ENCODE data around the gene CSGALNACT2. TPM values are rescaled to one million over a fixed set of nuclear protein-coding genes. Genes with fewer than 3 reads are reported as not detected.

The CSGALNACT2 gene
- total and polyA plus RNA-seq, 11 donors = 2.6 to 17.7 (median 8.8) TPM

DNA sequence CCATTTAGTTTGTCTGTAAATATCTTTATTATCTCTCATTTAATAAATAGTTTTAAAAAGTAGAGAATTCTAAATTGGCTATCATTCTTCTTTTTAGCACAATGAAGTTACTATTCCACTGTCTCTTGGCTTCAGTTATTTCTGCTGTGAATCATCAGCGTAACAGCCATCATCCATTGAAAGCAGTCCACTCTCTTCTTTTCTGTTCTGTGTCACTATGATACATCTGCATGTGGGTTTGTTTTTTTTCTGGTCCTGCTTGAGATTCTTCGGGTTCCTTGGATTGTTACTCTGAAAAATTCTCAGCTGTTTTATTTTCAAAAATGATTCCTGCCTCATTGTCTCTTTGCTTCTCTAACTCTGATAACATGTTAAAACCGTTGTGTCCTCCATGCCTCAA lies 52.5 kb downstream of the CSGALNACT2 start:
- DNase-seq (no peak), ATAC-seq (peak in 2 of 4 donors; percentile 49 to 66)
- Histone ChIP-seq H3K4me3 (no peak overlapping the region), H3K27ac (no peak overlapping the region), H3K9me3 (no peaks in the 10 kb centered on the region), H3K4me1 (no peaks in the 10 kb centered on the region), H3K36me3 (peaks cover 0 to 37% (median 12%) of the 10 kb centered on the region in 9 donors), H3K27me3 (no peaks in the 10 kb centered on the region)
- no peak for TF ChIP-seq POLR2A (IDR thresholded peaks at IDR 0.05)
- no peak for TF ChIP-seq CTCF (IDR thresholded peaks at IDR 0.05)
- intact Hi-C loops (cut with DNase I) = no loop called here
- WGBS, 4 donors = 78 to 85% (median 85%) methylated on average over 3 of the region's 3 CpGs

- TF ChIP-seq CTCF (IDR thresholded peaks at IDR 0.05) (no peak), POLR2A (IDR thresholded peaks at IDR 0.05) (no peak)
- peaks cover 0 to 18% (median 0%) of the 10 kb centered on the region in 9 donors for H3K36me3 ChIP-seq
- H3K4me1 ChIP-seq = no peaks in the 10 kb centered on the region
- H3K4me3 ChIP-seq = no peak overlapping the region
- 80 to 90% (median 84%) methylated on average over 9 of the region's 9 CpGs for WGBS, 4 donors
- H3K27ac ChIP-seq = no peak overlapping the region
- intact Hi-C loops (cut with DNase I) = no loop called here
- ATAC-seq (no peak), DNase-seq (no peak)
- H3K27me3 ChIP-seq = no peaks in the 10 kb centered on the region
- no peaks in the 10 kb centered on the region for H3K9me3 ChIP-seq
Measured at GRCh38 chr10:43192884-43193283, 54.6 kb downstream of the CSGALNACT2 start.

- ATAC-seq = no peak
- Histone ChIP-seq H3K27me3 (peaks cover 0 to 3% (median 0%) of the 10 kb centered on the region in 9 donors), H3K36me3 (peaks cover 0 to 14% (median 0%) of the 10 kb centered on the region in 9 donors), H3K9me3 (no peaks in the 10 kb centered on the region), H3K4me1 (no peaks in the 10 kb centered on the region), H3K27ac (no peak overlapping the region), H3K4me3 (no peak overlapping the region)
- TF ChIP-seq CTCF (IDR thresholded peaks at IDR 0.05) (no peak), POLR2A (IDR thresholded peaks at IDR 0.05) (no peak)
- intact Hi-C loops (cut with DNase I) = no loop called here
- DNase-seq = peak in 1 of 5 donors; percentile 45
- WGBS, 4 donors = 89 to 98% (median 90%) methylated on average over 5 to 8 of the region's 8 CpGs
Measured at GRCh38 chr10:43193496-43194080, 55.3 kb downstream of the CSGALNACT2 start.

- no peaks in the 10 kb centered on the region for H3K9me3 ChIP-seq
- intact Hi-C loops (cut with DNase I) = no loop called here
- H3K36me3 ChIP-seq = peaks cover 0 to 7% (median 0%) of the 10 kb centered on the region in 9 donors
- no peaks in the 10 kb centered on the region for H3K4me1 ChIP-seq
- no peak overlapping the region for H3K27ac ChIP-seq
- 62 to 79% (median 69%) methylated on average over 4 of the region's 4 CpGs for WGBS, 4 donors
- no peak for ATAC-seq
- no peak for DNase-seq
- H3K4me3 ChIP-seq = no peak overlapping the region
- no peak for TF ChIP-seq POLR2A (IDR thresholded peaks at IDR 0.05)
- TF ChIP-seq CTCF (IDR thresholded peaks at IDR 0.05) = no peak
- peaks cover 0 to 3% (median 0%) of the 10 kb centered on the region in 9 donors for H3K27me3 ChIP-seq
Measured at GRCh38 chr10:43194266-43194665, 56.0 kb downstream of the CSGALNACT2 start.
